ENCODE data around the gene CLCN5. TPM values are rescaled to one million over a fixed set of nuclear protein-coding genes. Genes with fewer than 3 reads are reported as not detected.

The CLCN5 gene
- total and polyA plus RNA-seq, 2 donors (not counting 1 experiment from before 2014, with no cell fraction given): 2.9 to 3.6 TPM

- H3K79me2 ChIP-seq (ENCODE audit: control insufficient read depth, insufficient read depth, low read length): no peaks in the 10 kb centered on the region
- H3K4me3 ChIP-seq (replicated peaks in 1 of 4; ENCODE audit: control extremely low read depth in 1 of 4, insufficient read depth in 1 of 4, low read depth in 3 of 4, low read length in 4 of 4): no peak overlapping the region
- no peak overlapping the region for H2AFZ ChIP-seq (ENCODE audit: low read length)
- no peaks in the 10 kb centered on the region for H3K27me3 ChIP-seq (ENCODE audit: control insufficient read depth, insufficient read depth, low read length)
- H3K4me2 ChIP-seq (ENCODE audit: extremely low read depth, insufficient read depth, low read length): no peak overlapping the region
- no peak overlapping the region for H3K27ac ChIP-seq (ENCODE audit: insufficient read depth, low read length)
- no peak for TF ChIP-seq EZH2 (IDR thresholded peaks at IDR 0.05; ENCODE audit: low read length, missing control alignments)
- no peak for TF ChIP-seq CTCF (conservative IDR thresholded peaks at IDR 0.05 in 1 of 2, IDR thresholded peaks at IDR 0.05 in 1 of 2; ENCODE audit: low read depth in 1 of 2, low read length in 2 of 2)
- no peaks in the 10 kb centered on the region for H3K36me3 ChIP-seq (ENCODE audit: control insufficient read depth, insufficient read depth, low read length)
- H3K9me3 ChIP-seq (ENCODE audit: control insufficient read depth, insufficient read depth, low read depth, low read length): no peaks in the 10 kb centered on the region
- no peaks in the 10 kb centered on the region for H3K4me1 ChIP-seq (ENCODE audit: control insufficient read depth, extremely low read depth, insufficient read depth, low read length)
- no peak overlapping the region for H3K9ac ChIP-seq (ENCODE audit: insufficient read depth, low read length)
- H4K20me1 ChIP-seq (ENCODE audit: control insufficient read depth, extremely low read depth, insufficient read depth, low read length): no peaks in the 10 kb centered on the region
- DNase-seq (ENCODE audit: low read depth in 2 of 2): no peak
Observed at GRCh38 chrX:50107470-50107869, 185.1 kb downstream of the CLCN5 start.

- H3K36me3 ChIP-seq (ENCODE audit: control insufficient read depth, insufficient read depth, low read length): no peaks in the 10 kb centered on the region
Observed at GRCh38 chrX:50108264-50108663, 185.9 kb downstream of the CLCN5 start.

GRCh38 chrX:50111742-50112141, 189.3 kb downstream of the CLCN5 start:
- Histone ChIP-seq H3K4me1 (ENCODE audit: control insufficient read depth, extremely low read depth, insufficient read depth, low read length) (no peaks in the 10 kb centered on the region), H3K36me3 (ENCODE audit: control insufficient read depth, insufficient read depth, low read length) (no peaks in the 10 kb centered on the region), H3K9me3 (ENCODE audit: control insufficient read depth, insufficient read depth, low read depth, low read length) (no peaks in the 10 kb centered on the region), H3K27ac (ENCODE audit: insufficient read depth, low read length) (no peak overlapping the region), H3K79me2 (ENCODE audit: control insufficient read depth, insufficient read depth, low read length) (no peaks in the 10 kb centered on the region), H3K27me3 (ENCODE audit: control insufficient read depth, insufficient read depth, low read length) (no peaks in the 10 kb centered on the region), H3K9ac (ENCODE audit: insufficient read depth, low read length) (no peak overlapping the region), H3K4me3 (replicated peaks in 1 of 4; ENCODE audit: control extremely low read depth in 1 of 4, insufficient read depth in 1 of 4, low read depth in 3 of 4, low read length in 4 of 4) (no peak overlapping the region), H4K20me1 (ENCODE audit: control insufficient read depth, extremely low read depth, insufficient read depth, low read length) (no peaks in the 10 kb centered on the region), H3K4me2 (ENCODE audit: extremely low read depth, insufficient read depth, low read length) (no peak overlapping the region), H2AFZ (ENCODE audit: low read length) (no peak overlapping the region)
- TF ChIP-seq CTCF (conservative IDR thresholded peaks at IDR 0.05 in 1 of 2, IDR thresholded peaks at IDR 0.05 in 1 of 2; ENCODE audit: low read depth in 1 of 2, low read length in 2 of 2) (no peak), EZH2 (IDR thresholded peaks at IDR 0.05; ENCODE audit: low read length, missing control alignments) (no peak)
- DNase-seq (ENCODE audit: low read depth in 2 of 2): no peak

More at GRCh38 chrX:50108264-50108663, 185.9 kb downstream of the CLCN5 start:
- Histone ChIP-seq H3K27ac (ENCODE audit: insufficient read depth, low read length) (no peak overlapping the region), H3K79me2 (ENCODE audit: control insufficient read depth, insufficient read depth, low read length) (no peaks in the 10 kb centered on the region), H4K20me1 (ENCODE audit: control insufficient read depth, extremely low read depth, insufficient read depth, low read length) (no peaks in the 10 kb centered on the region), H3K27me3 (ENCODE audit: control insufficient read depth, insufficient read depth, low read length) (no peaks in the 10 kb centered on the region), H3K4me1 (ENCODE audit: control insufficient read depth, extremely low read depth, insufficient read depth, low read length) (no peaks in the 10 kb centered on the region), H2AFZ (ENCODE audit: low read length) (no peak overlapping the region), H3K9me3 (ENCODE audit: control insufficient read depth, insufficient read depth, low read depth, low read length) (no peaks in the 10 kb centered on the region), H3K4me3 (replicated peaks in 1 of 4; ENCODE audit: control extremely low read depth in 1 of 4, insufficient read depth in 1 of 4, low read depth in 3 of 4, low read length in 4 of 4) (no peak overlapping the region), H3K4me2 (ENCODE audit: extremely low read depth, insufficient read depth, low read length) (no peak overlapping the region), H3K9ac (ENCODE audit: insufficient read depth, low read length) (no peak overlapping the region)
- DNase-seq (ENCODE audit: low read depth in 2 of 2): no peak
- TF ChIP-seq EZH2 (IDR thresholded peaks at IDR 0.05; ENCODE audit: low read length, missing control alignments) (no peak), CTCF (conservative IDR thresholded peaks at IDR 0.05 in 1 of 2, IDR thresholded peaks at IDR 0.05 in 1 of 2; ENCODE audit: low read depth in 1 of 2, low read length in 2 of 2) (no peak)

All from fibroblast of lung (primary cell).